NCI-H1436 (cell line): ENCODE measurements around the gene TOMM20.

ENCODE experiments used
- DNase-seq: peaks from one replicate; lab custom pipeline; 2025; lab: John Stamatoyannopoulos, UW

TOMM20 gene

GRCh38 chr1:235134171-235134570, 5.5 kb upstream of the TOMM20 start:
- no peak for DNase-seq

- DNase-seq: no peak
Observed at GRCh38 chr1:235133086-235133485, 4.4 kb upstream of the TOMM20 start.

DNA sequence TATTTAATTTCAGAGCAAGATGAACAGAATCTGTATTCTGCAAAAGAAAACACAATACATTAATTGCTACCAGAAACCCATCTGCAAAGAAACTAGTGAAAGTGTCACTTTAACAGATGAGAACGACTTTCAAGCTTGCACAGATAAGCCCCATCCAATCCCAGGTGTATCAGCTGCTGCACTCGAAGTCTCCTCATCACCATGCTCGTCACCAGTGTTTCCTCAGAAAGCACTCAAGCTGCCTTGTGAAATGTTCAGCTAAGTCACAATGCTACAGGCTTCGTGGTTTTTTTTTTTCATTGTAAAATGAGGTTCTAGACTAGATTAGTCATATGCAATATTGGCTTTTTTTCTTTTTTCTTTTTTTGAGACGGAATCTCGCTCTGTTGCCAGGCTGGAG, 3.3 kb upstream of the TOMM20 start:
- DNase-seq: no peak

DNA sequence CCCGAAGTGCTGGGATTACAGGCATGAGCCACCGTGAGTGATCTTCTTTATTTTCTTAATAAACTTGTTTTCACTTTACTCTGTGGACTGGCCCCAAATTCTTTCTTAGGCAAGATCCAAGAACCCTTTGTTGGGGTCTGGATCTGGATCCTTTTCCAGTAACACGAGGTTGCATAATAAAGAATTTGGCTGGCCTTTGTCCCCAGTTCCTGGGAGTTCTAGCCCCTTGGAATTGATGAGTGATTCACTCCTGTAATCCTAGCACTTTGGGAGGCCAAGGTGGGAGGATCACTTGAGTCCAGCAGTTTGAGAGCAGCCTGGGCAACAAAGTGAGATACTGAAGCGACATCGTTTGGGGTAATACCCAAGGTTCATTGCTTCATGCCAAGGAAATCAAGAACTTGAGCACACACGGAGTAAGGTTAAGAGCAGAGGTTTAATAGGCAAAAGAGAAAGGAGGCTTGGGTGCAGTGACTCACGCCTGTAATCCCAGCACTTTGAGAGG, 2.2 kb upstream of the TOMM20 start:
- DNase-seq: no peak

DNA sequence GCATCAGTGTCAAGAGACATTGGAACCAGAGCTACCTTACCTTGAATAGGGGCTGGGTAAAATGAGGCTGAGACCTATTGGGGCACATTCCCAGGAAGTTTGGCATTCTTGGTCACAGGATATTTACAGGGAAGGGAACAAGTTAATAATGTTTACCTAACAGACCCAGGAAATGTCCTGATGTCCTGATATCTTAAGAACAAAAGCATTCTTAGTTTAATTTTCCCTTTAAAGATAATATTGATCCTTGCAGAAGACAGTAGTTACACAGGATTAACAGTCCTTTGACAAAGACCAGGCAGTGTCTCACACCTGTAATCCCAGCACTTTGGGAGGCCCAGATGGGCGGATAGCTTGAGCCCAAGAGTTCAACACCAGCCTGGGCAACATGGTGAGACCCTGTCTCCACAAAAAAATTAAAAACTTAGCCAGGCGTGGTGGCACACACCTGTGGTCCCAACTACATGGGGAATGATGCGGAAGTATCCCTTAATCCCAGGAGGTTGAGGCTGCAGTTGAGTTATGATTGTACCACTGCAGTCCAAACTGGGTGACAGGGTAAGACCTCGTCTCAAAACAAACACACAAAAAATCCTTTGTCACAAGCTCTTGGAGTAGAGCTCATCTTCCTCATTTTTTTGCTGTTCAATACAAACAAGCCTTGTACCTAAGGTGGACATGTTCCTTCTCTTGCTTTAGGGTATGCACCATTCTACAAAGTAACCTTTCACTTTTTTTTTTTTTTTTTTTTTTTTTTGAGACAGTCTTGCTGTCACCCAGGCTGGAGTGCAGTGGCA, 1.3 kb upstream of the TOMM20 start:
- no peak for DNase-seq

GRCh38 chr1:235127732-235128455, 743 bp downstream of the TOMM20 start:
- DNase-seq: no peak

DNA sequence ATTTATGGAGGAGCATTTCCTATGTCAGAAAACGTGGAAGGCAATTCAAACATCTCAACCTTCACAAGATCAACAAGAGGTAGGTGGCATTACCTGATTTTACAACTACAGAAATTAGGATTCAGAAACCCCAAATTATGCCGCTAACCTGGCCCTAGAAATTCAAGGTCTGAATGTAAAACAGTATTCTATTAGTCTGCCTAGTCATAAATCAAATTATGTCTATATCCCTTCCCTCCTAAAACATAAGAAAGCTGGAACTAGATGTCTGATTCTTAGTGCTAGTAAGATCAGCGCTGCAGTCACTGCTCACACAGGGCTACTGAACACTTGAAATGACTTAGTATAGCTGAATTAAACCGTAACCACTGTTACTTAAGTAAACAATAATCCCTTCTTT, 1.4 kb downstream of the TOMM20 start:
- no peak for DNase-seq

GRCh38 chr1:235124665-235125064, 4.0 kb downstream of the TOMM20 start:
- no peak for DNase-seq

DNA sequence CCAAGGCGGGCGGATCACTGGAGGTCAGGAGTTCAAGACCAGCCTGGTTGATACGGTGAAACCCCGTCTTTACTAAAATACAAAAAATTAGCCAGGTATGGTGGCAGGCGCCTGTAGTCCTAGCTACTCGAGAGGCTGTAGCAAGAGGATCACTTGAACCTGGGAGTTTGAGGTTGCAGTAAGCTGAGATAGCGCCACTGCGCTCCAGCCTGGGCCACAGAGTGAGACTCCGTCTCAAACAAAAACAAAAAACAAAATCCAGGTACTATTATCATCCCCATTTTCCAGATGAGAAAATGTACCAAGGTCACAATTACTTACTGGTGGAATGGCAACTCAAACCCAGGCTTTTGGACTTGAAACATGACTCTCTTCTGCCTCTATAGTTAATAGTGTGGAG, 4.5 kb downstream of the TOMM20 start:
- no peak for DNase-seq

- no peak for DNase-seq
Observed at GRCh38 chr1:235122348-235122747, 6.3 kb downstream of the TOMM20 start.

DNA sequence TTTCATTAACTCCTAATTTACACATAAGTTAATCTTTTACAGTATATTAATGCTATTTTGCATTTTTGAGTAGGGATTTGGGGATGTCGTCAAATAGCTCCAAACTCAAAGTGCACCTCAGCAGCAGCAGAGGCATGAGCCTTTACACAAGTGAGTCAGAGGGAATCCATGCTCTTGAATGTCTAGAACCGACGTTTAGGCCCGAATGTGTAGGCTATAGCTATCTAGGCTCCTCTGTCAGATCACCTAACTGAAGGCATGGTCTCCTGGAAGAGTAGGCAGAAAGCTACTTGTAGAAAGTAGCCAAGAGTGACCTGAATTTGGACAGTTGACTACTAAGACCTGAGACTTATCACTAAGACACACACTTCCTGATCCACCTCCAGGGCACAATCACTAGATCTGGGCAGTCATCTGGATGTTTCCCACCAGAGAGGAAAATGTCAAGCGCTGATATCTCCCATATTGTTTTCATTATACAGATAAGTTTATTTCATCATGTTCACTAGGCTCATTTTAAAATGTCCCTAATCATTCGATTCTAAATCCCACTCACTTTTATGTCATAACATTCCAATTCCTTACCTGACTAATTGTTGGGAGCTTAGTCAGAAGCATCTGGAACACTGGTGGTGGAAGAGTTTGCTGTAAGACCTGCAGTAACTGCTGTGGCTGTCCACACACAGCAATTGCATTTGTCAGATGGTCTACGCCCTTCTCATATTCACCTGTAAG, 15.3 kb downstream of the TOMM20 start:
- DNase-seq: no peak

GRCh38 chr1:235112297-235113182, 16.1 kb downstream of the TOMM20 start:
- DNase-seq: no peak

GRCh38 chr1:235111107-235111506, 17.5 kb downstream of the TOMM20 start:
- no peak for DNase-seq

DNA sequence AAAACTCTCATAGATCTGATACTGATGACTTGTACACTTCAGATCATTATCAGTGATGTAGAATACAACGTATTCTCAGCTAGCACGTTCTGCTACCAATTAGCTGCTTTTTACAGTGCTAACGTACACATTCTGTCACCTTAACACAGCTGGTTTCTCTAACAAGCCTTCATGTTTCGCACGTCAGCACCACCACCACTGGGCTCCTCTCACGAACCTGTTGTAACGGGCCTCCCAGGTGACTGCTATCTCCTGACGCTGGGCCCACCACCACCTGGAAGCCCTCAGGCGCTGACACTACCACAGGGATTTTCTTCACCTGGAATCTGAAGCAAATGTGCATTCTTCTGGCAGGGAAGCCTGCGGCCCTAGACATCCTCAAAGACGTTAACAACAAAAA, 19.8 kb downstream of the TOMM20 start:
- DNase-seq: no peak

- no peak for DNase-seq
Observed at GRCh38 chr1:235108185-235108593, 20.4 kb downstream of the TOMM20 start.

DNA sequence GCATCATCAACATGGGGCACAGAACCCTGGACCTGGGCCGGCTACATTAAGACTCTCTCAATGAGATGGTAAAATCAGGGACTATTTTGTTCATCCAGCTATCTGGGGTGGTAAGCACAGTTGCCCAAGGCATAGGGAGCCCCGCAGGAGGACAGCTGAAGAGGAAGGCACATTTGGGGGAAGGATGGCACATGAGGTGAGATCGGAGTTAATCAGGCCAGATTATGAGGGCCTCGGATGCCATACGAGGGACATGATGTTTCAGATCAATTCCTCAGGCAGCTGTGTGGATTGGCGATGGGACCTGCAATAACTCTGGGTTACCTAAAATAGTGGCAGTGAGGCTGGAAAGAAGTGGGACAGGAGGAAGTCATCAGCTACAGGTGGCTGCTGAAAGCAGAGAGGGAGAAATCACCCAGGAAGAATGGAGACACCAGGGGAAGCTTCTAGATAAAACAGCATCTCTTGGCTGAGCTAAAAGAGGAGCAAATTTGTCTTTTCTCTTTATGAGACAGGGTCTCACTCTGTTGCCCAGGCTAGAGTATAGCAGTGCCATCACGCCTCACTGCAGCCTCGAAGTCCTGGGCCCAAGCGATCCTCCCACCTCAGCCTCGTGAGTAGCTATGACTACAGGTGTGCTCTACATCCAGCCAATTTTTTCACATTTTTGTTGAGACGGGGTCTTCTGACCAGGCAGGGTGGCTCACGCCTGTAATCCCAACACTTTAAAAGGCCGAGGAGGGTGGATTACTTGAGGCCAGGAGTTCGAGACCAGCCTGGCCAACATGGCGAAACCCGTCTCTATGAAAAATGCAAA, 21.1 kb downstream of the TOMM20 start:
- no peak for DNase-seq

- no peak for DNase-seq
Observed at GRCh38 chr1:235106457-235106856, 22.2 kb downstream of the TOMM20 start.

GRCh38 chr1:235105051-235106043, 23.3 kb downstream of the TOMM20 start:
- no peak for DNase-seq

GRCh38 chr1:235102993-235103411, 25.6 kb downstream of the TOMM20 start:
- no peak for DNase-seq

DNA sequence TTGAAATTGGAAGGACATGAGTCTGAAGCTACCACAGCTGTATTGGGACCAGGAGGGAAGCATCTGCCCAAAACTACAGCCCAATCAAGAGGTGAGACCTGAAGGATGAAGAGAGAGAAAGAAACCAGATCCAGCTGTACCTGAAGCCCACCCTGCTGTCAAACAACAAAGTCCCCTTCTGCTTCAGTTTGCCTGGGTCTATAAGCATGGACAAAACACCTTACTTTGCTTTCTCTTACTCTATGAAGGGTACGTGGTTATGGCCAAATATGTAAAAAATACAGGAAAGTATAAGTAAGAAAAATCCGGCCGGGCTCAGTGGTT, 26.4 kb downstream of the TOMM20 start:
- DNase-seq: no peak
